ENCODE results near the gene INHBE.

DNA sequence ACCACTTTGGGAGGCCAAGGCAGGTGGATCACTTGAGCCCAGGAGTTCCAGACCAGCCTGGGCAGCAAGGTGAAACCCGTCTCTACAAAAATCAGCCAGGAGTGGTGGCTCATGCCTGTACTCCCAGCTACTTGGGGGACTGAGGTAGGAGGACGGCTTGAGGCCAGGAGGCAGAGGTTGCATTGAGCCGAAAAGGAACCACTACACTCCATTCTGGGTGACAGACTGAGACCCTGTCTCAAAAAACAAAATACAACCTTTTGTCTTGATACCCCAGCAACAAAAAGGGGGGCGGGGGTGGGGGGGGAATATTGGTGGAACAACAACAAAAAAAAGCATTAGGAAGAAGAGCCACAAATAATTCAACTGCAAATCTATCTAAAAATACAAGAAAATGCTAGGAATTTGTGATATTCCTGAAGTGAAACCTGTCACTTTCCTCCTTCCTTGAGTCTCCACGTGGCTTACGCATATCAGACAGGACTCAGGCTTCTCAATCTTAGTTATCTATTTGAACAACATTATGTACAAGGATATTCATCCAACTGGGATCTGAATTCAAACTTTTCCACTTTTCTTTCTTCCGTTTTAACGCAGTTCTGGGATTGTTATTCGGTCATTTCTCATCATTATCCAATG is 25.5 kb upstream of the INHBE start:
- TF ChIP-seq, protein P1, sequence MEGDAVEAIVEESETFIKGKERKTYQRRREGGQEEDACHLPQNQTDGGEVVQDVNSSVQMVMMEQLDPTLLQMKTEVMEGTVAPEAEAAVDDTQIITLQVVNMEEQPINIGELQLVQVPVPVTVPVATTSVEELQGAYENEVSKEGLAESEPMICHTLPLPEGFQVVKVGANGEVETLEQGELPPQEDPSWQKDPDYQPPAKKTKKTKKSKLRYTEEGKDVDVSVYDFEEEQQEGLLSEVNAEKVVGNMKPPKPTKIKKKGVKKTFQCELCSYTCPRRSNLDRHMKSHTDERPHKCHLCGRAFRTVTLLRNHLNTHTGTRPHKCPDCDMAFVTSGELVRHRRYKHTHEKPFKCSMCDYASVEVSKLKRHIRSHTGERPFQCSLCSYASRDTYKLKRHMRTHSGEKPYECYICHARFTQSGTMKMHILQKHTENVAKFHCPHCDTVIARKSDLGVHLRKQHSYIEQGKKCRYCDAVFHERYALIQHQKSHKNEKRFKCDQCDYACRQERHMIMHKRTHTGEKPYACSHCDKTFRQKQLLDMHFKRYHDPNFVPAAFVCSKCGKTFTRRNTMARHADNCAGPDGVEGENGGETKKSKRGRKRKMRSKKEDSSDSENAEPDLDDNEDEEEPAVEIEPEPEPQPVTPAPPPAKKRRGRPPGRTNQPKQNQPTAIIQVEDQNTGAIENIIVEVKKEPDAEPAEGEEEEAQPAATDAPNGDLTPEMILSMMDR (IDR thresholded peaks at IDR 0.05; ENCODE audit: low read length) = no peak
- TF ChIP-seq EZH2 (IDR thresholded peaks at IDR 0.05; ENCODE audit: borderline replicate concordance, low read length) = no peak
